Naive thymus-derived CD4-positive, alpha-beta T cell (primary cell): ENCODE results near the gene OR5B21. TPM values are rescaled to one million over a fixed set of nuclear protein-coding genes. Genes with fewer than 3 reads are reported as not detected.

Experiments
- ATAC-seq: fragments of 150-1000 bp; cut with Tn5 transposase; 2 replicates; pipeline ENCODE4 v1.10.0; 2021; ENCODE audit warnings: mild to moderate bottlenecking, moderate library complexity
- CTCF ChIA-PET: fragments of 350-600 bp; sonication (Branson Sonifier 250); formaldehyde crosslinking; loops from one replicate; lab custom pipeline; 2021; ENCODE audit warnings: antibody characterized with exemption; lab: Charles Lee
- POLR2A ChIA-PET: fragments of 350-600 bp; sonication (Branson Sonifier 250); formaldehyde crosslinking; loops from one replicate; lab custom pipeline; 2021; ENCODE audit warnings: antibody characterized with exemption, inconsistent platforms; lab: Charles Lee
- DNase-seq, 9 donors: peaks; one replicate each; pipeline versions ENCODE4 v3.0.0 to v3.0.0-alpha.2; 2020 to 2022; ENCODE audit warnings: mixed read lengths in 1 of 9
- H3K27ac ChIP-seq: one replicate; pipeline ENCODE4 v1.7.0; 2013; ENCODE audit warnings: mild to moderate bottlenecking, low read depth, low read length, moderate library complexity
- H3K27me3 ChIP-seq, 2 donors: one replicate each; pipeline ENCODE4 v1.7.0; 2013; ENCODE audit warnings: low read length in 2 of 2, mild to moderate bottlenecking in 2 of 2, moderate library complexity in 2 of 2; ENCODE audit not compliant: control insufficient read depth in 2 of 2, insufficient read depth in 2 of 2
- H3K36me3 ChIP-seq, 3 experiments: 1 replicate in 2 of 3; 2 replicates in 1 of 3; pipeline ENCODE4 v1.7.0; 2013; ENCODE audit warnings: low read length in 3 of 3, mild to moderate bottlenecking in 3 of 3, moderate library complexity in 1 of 3; ENCODE audit not compliant: insufficient read depth in 3 of 3, control insufficient read depth in 2 of 3
- H3K4me1 ChIP-seq, 2 donors: one replicate each; pipeline ENCODE4 v1.7.0; 2013; ENCODE audit warnings: low read length in 2 of 2, mild to moderate bottlenecking in 2 of 2, moderate library complexity in 1 of 2; ENCODE audit not compliant: control insufficient read depth in 2 of 2, insufficient read depth in 2 of 2
- H3K4me3 ChIP-seq: 2 replicates; pipeline ENCODE4 v1.7.0; 2013; ENCODE audit warnings: mild to moderate bottlenecking, low read length
- H3K9me3 ChIP-seq, 3 experiments: 1 replicate in 2 of 3; 2 replicates in 1 of 3; pipeline ENCODE4 v1.7.0; 2013; ENCODE audit warnings: low read length in 3 of 3; ENCODE audit not compliant: control insufficient read depth in 2 of 3
- H3K27ac Mint-ChIP-seq, 9 donors: one replicate each; pipeline ENCODE4 v1.8.0; 2020 to 2022; ENCODE audit warnings: mixed read lengths in 9 of 9, mild to moderate bottlenecking in 8 of 9, moderate library complexity in 5 of 9, inconsistent platforms in 2 of 9
- H3K27me3 Mint-ChIP-seq, 5 donors: one replicate each; pipeline ENCODE4 v1.8.0; 2021 to 2022; ENCODE audit warnings: mixed read lengths in 5 of 5, mild to moderate bottlenecking in 1 of 5
- H3K36me3 Mint-ChIP-seq, 5 donors: one replicate each; pipeline ENCODE4 v1.8.0; 2020 to 2022; ENCODE audit warnings: mixed read lengths in 5 of 5, mild to moderate bottlenecking in 3 of 5, inconsistent platforms in 1 of 5
- H3K4me1 Mint-ChIP-seq, 7 donors: one replicate each; pipeline ENCODE4 v1.8.0; 2020 to 2022; ENCODE audit warnings: mixed read lengths in 7 of 7, mild to moderate bottlenecking in 3 of 7, inconsistent platforms in 1 of 7
- H3K4me3 Mint-ChIP-seq, 10 donors: one replicate each; pipeline ENCODE4 v1.8.0; 2020 to 2022; ENCODE audit warnings: mild to moderate bottlenecking in 10 of 10, mixed read lengths in 10 of 10, moderate library complexity in 6 of 10, inconsistent platforms in 2 of 10
- H3K9me3 Mint-ChIP-seq, 11 donors: one replicate each; pipeline ENCODE4 v1.8.0; 2020 to 2022; ENCODE audit warnings: mixed read lengths in 11 of 11, mild to moderate bottlenecking in 4 of 11, inconsistent platforms in 1 of 11, moderate library complexity in 1 of 11
- intact Hi-C, 2 donors: fragments of 100-400 bp; cut with micrococcal nuclease; formaldehyde crosslinking; loops; one replicate each; pipeline ENCODE4 v1.15.1; 2023
- polyA plus RNA-seq, 2 donors: library from polyadenylated mRNA; unstranded; fragments of 300-500 nt; fragmentation: Illumina TruSeq; gene quantifications; one replicate each; pipeline ENCODE4 v1.2.3, GENCODE V29; 2021
- total RNA-seq, 6 experiments: library from RNA in 5 of 6; stranded (reverse) in 5 of 6; gene quantifications; 1 replicate in 5 of 6; 2 replicates in 1 of 6; pipeline ENCODE4 v1.2.3 and lab custom pipeline; 2021 to 2026

Gene OR5B21
- total and polyA plus RNA-seq, 7 experiments from 2014 or later = 1.1 to 2.1 (median 1.9) TPM; not detected in 4

GRCh38 chr11:58493676-58494075 lies 14.2 kb downstream of the OR5B21 start:
- Mint-ChIP-seq H3K9me3 (peaks cover 0 to 1% (median 0%) of the 10 kb centered on the region in 11 donors), H3K36me3 (no peaks in the 10 kb centered on the region), H3K4me3 (no peak overlapping the region), H3K27me3 (no peaks in the 10 kb centered on the region), H3K27ac (no peak overlapping the region), H3K4me1 (peaks cover 10 to 24% (median 15%) of the 10 kb centered on the region in 7 donors)
- H3K27ac ChIP-seq = no peak overlapping the region
- DNase-seq (no peak), ATAC-seq (no peak)
- H3K4me1 ChIP-seq = peaks cover 9 to 13% of the 10 kb centered on the region in 2 donors
- no peaks in the 10 kb centered on the region for H3K27me3 ChIP-seq
- ChIA-PET CTCF (interaction anchor here (0.7 kb wide), 1 partner anchor 360 kb away, joined by 3 read pairs; no protein-coding TSS in a partner anchor), POLR2A (no interaction called here)
- intact Hi-C loops = no loop called here
- H3K9me3 ChIP-seq = no peaks in the 10 kb centered on the region
- H3K4me3 ChIP-seq = no peak overlapping the region
- no peaks in the 10 kb centered on the region for H3K36me3 ChIP-seq

- ATAC-seq = no peak
- POLR2A ChIA-PET = no interaction called here
- DNase-seq = no peak
- no peak overlapping the region for H3K27ac ChIP-seq
- no peaks in the 10 kb centered on the region for H3K36me3 ChIP-seq
- Mint-ChIP-seq H3K27ac (no peak overlapping the region), H3K4me1 (no peaks in the 10 kb centered on the region), H3K4me3 (no peak overlapping the region), H3K27me3 (peaks cover 0 to 4% (median 0%) of the 10 kb centered on the region in 5 donors), H3K9me3 (peaks cover 0 to 2% (median 0%) of the 10 kb centered on the region in 11 donors), H3K36me3 (no peaks in the 10 kb centered on the region)
- CTCF ChIA-PET = interaction anchor here (1.0 kb wide), 1 partner anchor 23 kb away, joined by 3 read pairs; no protein-coding TSS in a partner anchor
- H3K9me3 ChIP-seq = no peaks in the 10 kb centered on the region
- no peak overlapping the region for H3K4me3 ChIP-seq
- H3K27me3 ChIP-seq = no peaks in the 10 kb centered on the region
- H3K4me1 ChIP-seq = no peaks in the 10 kb centered on the region
- intact Hi-C loops = no loop called here
Measured at GRCh38 chr11:58490827-58491226, 17.1 kb downstream of the OR5B21 start.

- Histone ChIP-seq H3K27ac (no peak overlapping the region), H3K9me3 (no peaks in the 10 kb centered on the region), H3K27me3 (no peaks in the 10 kb centered on the region), H3K36me3 (no peaks in the 10 kb centered on the region), H3K4me1 (no peaks in the 10 kb centered on the region), H3K4me3 (no peak overlapping the region)
- Mint-ChIP-seq H3K27ac (no peak overlapping the region), H3K4me3 (no peak overlapping the region), H3K4me1 (no peaks in the 10 kb centered on the region), H3K36me3 (no peaks in the 10 kb centered on the region), H3K27me3 (peaks cover 0 to 13% (median 3%) of the 10 kb centered on the region in 5 donors), H3K9me3 (peaks cover 0 to 7% (median 0%) of the 10 kb centered on the region in 11 donors)
- CTCF ChIA-PET = no interaction called here
- ATAC-seq = no peak
- no peak for DNase-seq
- POLR2A ChIA-PET = no interaction called here
- intact Hi-C loops = no loop called here
Measured at GRCh38 chr11:58487170-58487569, 20.7 kb downstream of the OR5B21 start.

- no peak overlapping the region for H3K27ac ChIP-seq
- H3K9me3 Mint-ChIP-seq = peaks cover 0 to 7% (median 0%) of the 10 kb centered on the region in 11 donors
- DNase-seq = no peak
- no peaks in the 10 kb centered on the region for H3K27me3 ChIP-seq
- ATAC-seq = no peak
- peaks cover 0 to 13% (median 3%) of the 10 kb centered on the region in 5 donors for H3K27me3 Mint-ChIP-seq
- no peaks in the 10 kb centered on the region for H3K36me3 Mint-ChIP-seq
- ChIA-PET POLR2A (no interaction called here), CTCF (no interaction called here)
- no peaks in the 10 kb centered on the region for H3K4me1 Mint-ChIP-seq
- no peak overlapping the region for H3K4me3 ChIP-seq
- no peak overlapping the region for H3K27ac Mint-ChIP-seq
- intact Hi-C loops = no loop called here
- no peak overlapping the region for H3K4me3 Mint-ChIP-seq
- H3K4me1 ChIP-seq = no peaks in the 10 kb centered on the region
- H3K9me3 ChIP-seq = no peaks in the 10 kb centered on the region
- no peaks in the 10 kb centered on the region for H3K36me3 ChIP-seq
Measured at GRCh38 chr11:58485961-58486360, 21.9 kb downstream of the OR5B21 start.

- POLR2A ChIA-PET = interaction anchor here (0.6 kb wide), 1 partner anchor 540 kb away, joined by 3 read pairs; no protein-coding TSS in a partner anchor
- intact Hi-C loops = no loop called here
- Mint-ChIP-seq H3K9me3 (peaks cover 10 to 69% (median 24%) of the 10 kb centered on the region in 11 donors), H3K27me3 (peaks cover 0 to 43% (median 23%) of the 10 kb centered on the region in 5 donors), H3K4me3 (no peak overlapping the region), H3K36me3 (peaks cover 0 to 26% (median 6%) of the 10 kb centered on the region in 5 donors), H3K4me1 (no peaks in the 10 kb centered on the region), H3K27ac (no peak overlapping the region)
- Histone ChIP-seq H3K36me3 (no peaks in the 10 kb centered on the region), H3K9me3 (peaks cover 0 to 16% (median 0%) of the 10 kb centered on the region in 3 experiments), H3K27me3 (no peaks in the 10 kb centered on the region), H3K27ac (no peak overlapping the region), H3K4me1 (no peaks in the 10 kb centered on the region), H3K4me3 (no peak overlapping the region)
- ATAC-seq (no peak), DNase-seq (no peak)
- CTCF ChIA-PET = no interaction called here
Measured at GRCh38 chr11:58471892-58472291, 36.0 kb downstream of the OR5B21 start.

- POLR2A ChIA-PET = no interaction called here
- Histone ChIP-seq H3K4me1 (no peaks in the 10 kb centered on the region), H3K27me3 (no peaks in the 10 kb centered on the region), H3K9me3 (peaks cover 0 to 7% (median 0%) of the 10 kb centered on the region in 3 experiments), H3K36me3 (no peaks in the 10 kb centered on the region), H3K4me3 (no peak overlapping the region), H3K27ac (no peak overlapping the region)
- intact Hi-C loops = no loop called here
- Mint-ChIP-seq H3K27ac (no peak overlapping the region), H3K4me1 (no peaks in the 10 kb centered on the region), H3K9me3 (peaks cover 0 to 27% (median 10%) of the 10 kb centered on the region in 11 donors), H3K4me3 (no peak overlapping the region), H3K27me3 (peaks cover 0 to 17% (median 5%) of the 10 kb centered on the region in 5 donors), H3K36me3 (peaks cover 0 to 4% (median 3%) of the 10 kb centered on the region in 5 donors)
- no peak for DNase-seq
- ATAC-seq = no peak
- CTCF ChIA-PET = no interaction called here
Measured at GRCh38 chr11:58466293-58466692, 41.6 kb downstream of the OR5B21 start.

GRCh38 chr11:58465690-58466089 lies 42.2 kb downstream of the OR5B21 start:
- intact Hi-C loops = no loop called here
- no peak for ATAC-seq
- ChIA-PET CTCF (no interaction called here), POLR2A (no interaction called here)
- H3K27me3 ChIP-seq = no peaks in the 10 kb centered on the region
- H3K27ac ChIP-seq = no peak overlapping the region
- peaks cover 0 to 17% (median 5%) of the 10 kb centered on the region in 5 donors for H3K27me3 Mint-ChIP-seq
- no peak for DNase-seq
- peaks cover 0 to 4% (median 3%) of the 10 kb centered on the region in 5 donors for H3K36me3 Mint-ChIP-seq
- H3K4me3 ChIP-seq = no peak overlapping the region
- no peaks in the 10 kb centered on the region for H3K4me1 ChIP-seq
- peaks cover 0 to 23% (median 7%) of the 10 kb centered on the region in 11 donors for H3K9me3 Mint-ChIP-seq
- H3K27ac Mint-ChIP-seq = no peak overlapping the region
- no peaks in the 10 kb centered on the region for H3K36me3 ChIP-seq
- H3K9me3 ChIP-seq = peaks cover 0 to 1% (median 0%) of the 10 kb centered on the region in 3 experiments
- no peaks in the 10 kb centered on the region for H3K4me1 Mint-ChIP-seq
- no peak overlapping the region for H3K4me3 Mint-ChIP-seq
